HCT116 (cell line): ENCODE results near the gene SH3GL1. TPM values are rescaled to one million over a fixed set of nuclear protein-coding genes. Genes with fewer than 3 reads are reported as not detected.

ENCODE experiments used
- ATAC-seq: fragments of 200-7000 bp; cut with Tn5 transposase; 2 replicates; pipeline ENCODE4 v1.9.1; 2020; ENCODE audit warnings: mild to moderate bottlenecking, moderate library complexity
- BruUV-seq: library from RNA; stranded (reverse); fragments of 400-500 nt; replicated peaks from 2 replicates; lab custom pipeline; 2021; lab: Mats Ljungman, UMichigan
- CTCF ChIA-PET: fragments of 300-600 bp; sonication (Branson Sonifier 250); formaldehyde crosslinking; loops from one replicate; lab custom pipeline; 2021; ENCODE audit warnings: antibody characterized with exemption; lab: Charles Lee
- POLR2A ChIA-PET: fragments of 300-600, 350-600 bp; sonication (Branson Sonifier 250); formaldehyde crosslinking; loops from one replicate; lab custom pipeline; 2021; ENCODE audit warnings: antibody characterized with exemption; lab: Charles Lee
- RAD21 ChIA-PET, 2 experiments: fragments of 300-600 bp; sonication (Branson Sonifier 250); formaldehyde crosslinking; loops; one replicate each; lab custom pipeline; 2023; ENCODE audit warnings: low total read pairs in 2 of 2; ENCODE audit not compliant: uncharacterized antibody in 2 of 2, unreplicated experiment in 2 of 2, low non-redundant PET in 1 of 2; lab: Charles Lee
- DNase-seq: peaks from one replicate; pipeline ENCODE4 v3.0.0-alpha.2; 2010; ENCODE audit warnings: low read depth, low spot score
- H2AFZ ChIP-seq: fragments of 200-600 bp; shearing (Covaris generic), sonication (generic); 2 replicates; pipeline ENCODE4 v1.6.1; 2017; ENCODE audit warnings: low read depth, mixed run types, mixed read lengths, antibody characterized with exemption, low read length; ENCODE audit not compliant: poor library complexity, severe bottlenecking
- H3K27ac ChIP-seq: 2 replicates; pipeline ENCODE4 v1.5.1; 2012; ENCODE audit warnings: low read depth, low read length
- H3K27me3 ChIP-seq: fragments of 200-600 bp; sonication (generic); 2 replicates; pipeline ENCODE4 v1.6.1; 2016; ENCODE audit warnings: mixed run types, low read length, mixed read lengths; ENCODE audit not compliant: insufficient read depth
- H3K36me3 ChIP-seq, 2 experiments: fragments of 200-500 bp in 1 of 2; fragments of 200-600 bp in 1 of 2; sonication (Bioruptor generic) in 1 of 2; sonication (generic) in 1 of 2; 2 replicates each; pipeline versions ENCODE4 v1.5.1 to v1.6.1; 2014 to 2016; ENCODE audit warnings: low read length in 2 of 2, inconsistent platforms in 1 of 2, mixed read lengths in 1 of 2, mixed run types in 1 of 2; ENCODE audit not compliant: insufficient read depth in 2 of 2, control insufficient read depth in 1 of 2
- H3K4me1 ChIP-seq, 2 experiments: fragments of 200-600 bp in 1 of 2; sonication (generic) in 1 of 2; 2 replicates each; pipeline versions ENCODE4 v1.5.1 to v1.6.1; 2012 to 2017; ENCODE audit warnings: low read length in 2 of 2, inconsistent platforms in 1 of 2, mild to moderate bottlenecking in 1 of 2, mixed read lengths in 1 of 2, mixed run types in 1 of 2, moderate library complexity in 1 of 2; ENCODE audit not compliant: insufficient read depth in 2 of 2, control insufficient read depth in 1 of 2
- H3K4me2 ChIP-seq: fragments of 200-600 bp; sonication (generic); 2 replicates; pipeline ENCODE4 v1.6.1; 2017; ENCODE audit warnings: mixed run types, low read length, mixed read lengths
- H3K4me3 ChIP-seq, 2 experiments: fragments of 200-600 bp in 1 of 2; sonication (generic) in 1 of 2; replicated peaks in 1 of 2; 2 replicates each; pipeline ENCODE4 v1.5.1; 2011 to 2016; ENCODE audit warnings: low read length in 2 of 2, control low read depth in 1 of 2, low read depth in 1 of 2, mild to moderate bottlenecking in 1 of 2, mixed read lengths in 1 of 2, mixed run types in 1 of 2
- H3K79me2 ChIP-seq: fragments of 200-600 bp; sonication (generic); 2 replicates; pipeline ENCODE4 v1.6.1; 2017; ENCODE audit warnings: mild to moderate bottlenecking, mixed run types, low read length, moderate library complexity, mixed read lengths; ENCODE audit not compliant: insufficient read depth
- H3K9ac ChIP-seq: fragments of 200-600 bp; sonication (generic); 2 replicates; pipeline ENCODE4 v1.6.1; 2016; ENCODE audit warnings: low read length, mixed read lengths
- H3K9me2 ChIP-seq: fragments of 200-600 bp; sonication (generic), shearing (Covaris generic); 2 replicates; pipeline ENCODE4 v1.6.1; 2017; ENCODE audit warnings: mixed run types, mild to moderate bottlenecking, moderate library complexity; ENCODE audit not compliant: insufficient read depth
- H3K9me3 ChIP-seq, 2 experiments: fragments of 200-500 bp in 1 of 2; fragments of 200-600 bp in 1 of 2; sonication (Bioruptor generic) in 1 of 2; sonication (generic) in 1 of 2; 2 replicates each; pipeline ENCODE4 v1.6.1; 2014 to 2017; ENCODE audit warnings: low read length in 2 of 2, mixed read lengths in 2 of 2, inconsistent platforms in 1 of 2, low read depth in 1 of 2, mild to moderate bottlenecking in 1 of 2, mixed run types in 1 of 2, moderate library complexity in 1 of 2; ENCODE audit not compliant: control insufficient read depth in 1 of 2, insufficient read depth in 1 of 2
- H4K20me1 ChIP-seq: fragments of 200-600 bp; sonication (generic), shearing (Covaris generic); 2 replicates; pipeline ENCODE4 v1.6.1; 2017; ENCODE audit warnings: mixed run types, mild to moderate bottlenecking, moderate library complexity; ENCODE audit not compliant: insufficient read depth
- ATF3 ChIP-seq: IDR thresholded peaks from 2 replicates; pipeline ENCODE4 v1.6.1; 2012
- CBX3 ChIP-seq: IDR thresholded peaks from 2 replicates; pipeline ENCODE4 v1.6.1; 2012; ENCODE audit warnings: low read depth
- EZH2 ChIP-seq: fragments of 200-600 bp; sonication (generic); IDR thresholded peaks from 2 replicates; pipeline ENCODE4 v1.6.1; 2017; ENCODE audit warnings: antibody characterized with exemption, mixed run types
- JUND ChIP-seq: IDR thresholded peaks from 2 replicates; pipeline ENCODE4 v1.6.1; 2012
- MAX ChIP-seq: IDR thresholded peaks from 2 replicates; pipeline ENCODE4 v1.6.1; 2012
- POLR2AphosphoS5 ChIP-seq: IDR thresholded peaks from 2 replicates; pipeline ENCODE4 v1.6.1; 2011; ENCODE audit warnings: mild to moderate bottlenecking, low read depth, low read length, moderate library complexity
- SIN3A ChIP-seq: IDR thresholded peaks from 2 replicates; pipeline ENCODE4 v1.6.1; 2012; ENCODE audit warnings: low read depth
- SP1 ChIP-seq: IDR thresholded peaks from 2 replicates; pipeline ENCODE4 v1.6.1; 2012; ENCODE audit warnings: low read depth
- YY1 ChIP-seq: IDR thresholded peaks from 2 replicates; pipeline ENCODE4 v1.6.1; 2011; ENCODE audit warnings: low read length, low read depth, moderate library complexity, mild to moderate bottlenecking; ENCODE audit not compliant: insufficient replicate concordance; ENCODE audit errors: extremely low read depth
- ZNF274 ChIP-seq: fragments of 200-500 bp; sonication (Bioruptor generic); IDR thresholded peaks from 2 replicates; pipeline ENCODE4 v1.6.1; 2014; ENCODE audit warnings: mild to moderate bottlenecking, low read depth, low read length, inconsistent platforms
- intact Hi-C: fragments of 100-400 bp; cut with micrococcal nuclease; formaldehyde crosslinking; loops from 2 replicates; pipeline ENCODE4 v1.10.0; 2022
- total RNA-seq: library from RNA; stranded (reverse); gene quantifications from one replicate; pipeline ENCODE4 v1.2.1, GENCODE V29; 2021; ENCODE audit not compliant: unreplicated experiment

SH3GL1 gene
- total RNA-seq, 1 experiment from 2014 or later, result 86.0 TPM

- H3K36me3 ChIP-seq, result peaks cover 10 to 27% of the 10 kb centered on the region in 2 experiments
- TF ChIP-seq YY1 (no peak), JUND (no peak), SP1 (no peak), MAX (no peak), ATF3 (no peak), CBX3 (no peak), ZNF274 (no peak), SIN3A (no peak), EZH2 (no peak), POLR2AphosphoS5 (no peak; the same call in 1 of the 2 replicates)
Observed at GRCh38 chr19:4448147-4448985, 48.0 kb upstream of the SH3GL1 start.

More at GRCh38 chr19:4448147-4448985, 48.0 kb upstream of the SH3GL1 start:
- Histone ChIP-seq H3K9me3 (no peaks in the 10 kb centered on the region), H3K9ac (no peak overlapping the region), H3K9me2 (no peaks in the 10 kb centered on the region), H3K79me2 (no peaks in the 10 kb centered on the region), H2AFZ (no peak overlapping the region), H3K27ac (no peak overlapping the region), H4K20me1 (no peaks in the 10 kb centered on the region), H3K27me3 (no peaks in the 10 kb centered on the region), H3K4me3 (no peak overlapping the region), H3K4me1 (no peaks in the 10 kb centered on the region), H3K4me2 (no peak overlapping the region)
- RAD21 ChIA-PET, result no interaction called here
- ATAC-seq, result no peak
- no TSS peak for BruUV-seq
- DNase-seq, result no peak
- intact Hi-C loops, result no loop called here
- CTCF ChIA-PET, result no interaction called here
- POLR2A ChIA-PET, result no interaction called here
